HG03139 (cell line): ENCODE measurements around the gene THADA.
"Not testable (repeated sequence)": the region's sequence is repeated elsewhere in the genome, so short reads cannot be mapped to it uniquely, and the experiment has no call there.

ENCODE experiments used
- ATAC-seq: cut with Tn5 transposase; IDR thresholded peaks from one replicate; pipeline ENCODE4 v1.9.1; 2021; ENCODE audit not compliant: unreplicated experiment

Gene THADA

DNA sequence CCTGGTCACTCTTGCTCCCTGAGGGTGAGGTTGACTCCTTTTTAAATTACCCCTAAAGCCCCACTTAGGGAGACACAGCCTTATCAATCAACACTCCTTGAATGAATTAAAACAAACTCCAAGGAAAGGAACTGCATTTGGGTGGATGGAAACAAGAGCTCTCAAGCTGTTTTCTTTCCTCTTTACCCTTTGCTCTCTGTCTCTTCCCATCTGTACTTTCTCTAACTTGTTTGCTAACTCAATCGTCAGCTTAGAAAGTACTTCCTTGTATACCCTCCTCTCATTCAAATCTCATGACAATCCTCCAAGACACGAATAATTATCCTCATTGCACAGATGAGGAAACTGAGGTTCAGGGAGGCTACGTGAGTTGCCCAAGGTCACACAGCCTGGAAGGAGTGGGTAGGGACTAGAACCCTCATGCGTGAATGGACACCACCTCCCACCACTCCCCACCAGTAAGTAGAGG lies 402.2 kb downstream of the THADA start:
- ATAC-seq, result no peak

DNA sequence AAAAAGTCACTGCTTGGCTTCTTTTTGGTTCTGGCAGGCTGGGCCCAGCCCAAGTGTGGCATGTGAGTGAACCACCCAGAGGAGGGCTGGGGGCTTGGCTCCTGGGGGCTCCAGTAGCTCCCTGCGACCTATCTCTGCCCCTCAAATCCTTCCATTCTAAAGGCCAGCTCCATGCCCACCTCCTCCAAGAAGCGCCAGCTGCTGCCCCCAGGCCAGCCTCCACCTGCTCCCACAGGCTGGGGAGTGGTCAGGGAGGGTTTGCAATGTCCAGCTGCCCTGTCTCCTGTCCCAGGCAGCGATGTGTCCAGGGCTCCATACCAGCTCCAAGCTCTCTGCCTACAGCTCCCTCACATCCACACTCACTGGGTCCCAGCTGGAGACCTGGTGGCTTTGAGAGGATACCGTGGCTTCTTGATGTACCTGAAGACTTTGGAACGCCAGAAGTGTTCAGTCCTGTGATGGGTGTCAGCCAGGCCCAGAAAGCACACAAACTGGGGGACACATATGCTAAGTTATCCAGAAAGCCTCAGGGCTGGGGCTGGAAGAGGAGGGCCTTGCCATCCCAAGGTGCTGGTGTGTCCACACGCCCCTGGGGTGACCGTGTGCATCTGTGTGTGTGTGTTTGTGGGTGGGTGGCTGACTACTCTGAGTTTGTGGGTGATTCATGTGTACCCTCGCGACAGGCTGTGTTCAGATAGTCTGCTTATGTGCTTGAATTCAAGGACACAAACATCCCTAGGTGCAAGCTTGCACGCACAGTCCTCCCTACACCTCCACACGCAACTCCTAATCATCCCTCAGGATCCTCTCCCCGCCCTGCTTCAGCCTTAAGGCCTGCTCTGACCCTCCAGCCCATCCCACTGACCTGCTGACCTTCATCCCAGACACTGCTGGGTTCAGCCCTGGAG lies 402.8 kb downstream of the THADA start:
- ATAC-seq, result no peak

DNA sequence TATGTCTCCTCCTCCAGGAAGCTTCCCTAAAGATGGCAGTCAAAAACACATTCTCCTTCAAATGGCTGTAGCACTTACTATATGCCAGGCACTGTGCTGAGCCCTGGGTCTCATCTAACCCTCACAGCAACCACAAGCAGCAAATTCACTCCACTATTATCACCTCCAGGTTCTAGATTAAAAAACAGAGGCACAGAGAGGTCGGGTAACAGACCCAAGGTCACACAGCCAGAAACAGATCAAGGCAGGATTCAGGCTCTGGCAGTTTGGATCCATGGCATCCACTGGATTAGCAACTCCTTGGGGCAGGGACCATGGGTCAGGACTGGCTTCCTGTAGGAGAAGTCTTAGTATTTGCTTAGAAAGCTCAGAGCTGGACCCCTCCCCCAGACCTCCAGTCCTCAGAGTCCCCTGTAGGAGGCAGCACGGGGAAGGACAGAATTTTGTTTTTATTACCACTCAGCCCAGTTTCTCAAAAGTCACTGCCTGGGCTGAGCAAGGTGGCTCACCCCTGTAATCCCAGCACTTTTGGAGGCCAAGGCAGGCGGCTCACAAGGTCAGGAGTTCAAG lies 403.8 kb downstream of the THADA start:
- ATAC-seq, result no peak

DNA sequence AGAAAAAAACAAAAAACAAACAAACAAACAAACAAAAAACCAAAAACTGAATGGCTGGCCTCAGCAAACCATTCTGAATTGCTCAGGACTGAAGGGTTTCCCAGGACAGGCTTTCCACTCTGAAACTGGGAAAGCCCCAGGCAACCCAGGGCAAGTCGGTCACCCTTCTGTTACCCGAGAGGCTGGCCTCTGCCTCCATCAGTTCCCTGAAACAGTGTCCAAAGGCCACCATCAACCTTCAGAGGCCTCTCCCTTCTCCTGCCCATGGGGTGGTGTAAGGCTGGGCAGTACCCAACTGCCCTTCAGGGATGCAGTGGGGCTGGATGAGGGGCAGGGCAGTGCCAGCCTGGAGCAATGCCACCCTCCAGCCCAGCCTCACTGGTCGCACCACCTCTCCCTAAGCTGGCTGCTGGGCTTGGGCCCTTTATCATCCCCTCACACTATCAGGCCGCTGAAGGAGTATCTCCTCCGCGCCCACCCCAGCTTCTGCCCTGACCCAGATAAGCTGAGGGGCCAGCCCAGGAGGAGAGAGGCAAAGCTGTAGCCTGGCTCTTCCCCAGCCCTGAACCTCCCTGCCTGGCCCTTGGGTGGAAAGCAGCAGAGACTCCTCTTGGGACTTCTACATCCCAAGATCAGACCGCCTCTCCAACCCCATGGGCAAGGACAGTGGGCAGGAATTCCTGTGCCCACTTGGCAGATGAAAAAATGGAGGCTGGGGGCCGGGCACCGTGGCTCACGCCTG lies 405.4 kb downstream of the THADA start:
- ATAC-seq, result no peak

DNA sequence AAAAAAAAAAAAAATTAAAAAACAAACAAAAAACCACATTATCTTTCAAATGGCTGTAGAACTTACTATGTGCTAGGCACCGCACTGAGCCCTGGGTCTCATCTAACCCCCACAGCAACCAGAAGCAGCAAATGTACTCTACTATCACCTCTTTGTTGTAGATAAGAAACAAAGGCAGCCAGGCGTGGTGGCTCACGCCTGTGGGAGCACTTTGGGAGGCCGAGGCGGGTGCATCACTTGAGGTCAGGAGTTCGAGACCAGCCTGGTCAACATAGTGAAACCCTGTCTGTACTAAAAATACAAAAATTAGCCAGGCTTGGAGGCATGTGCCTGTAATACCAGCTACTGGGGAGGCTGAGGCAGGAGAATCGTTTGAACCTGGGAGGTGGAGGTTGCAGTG lies 406.0 kb downstream of the THADA start:
- not testable (repeated sequence) for ATAC-seq

DNA sequence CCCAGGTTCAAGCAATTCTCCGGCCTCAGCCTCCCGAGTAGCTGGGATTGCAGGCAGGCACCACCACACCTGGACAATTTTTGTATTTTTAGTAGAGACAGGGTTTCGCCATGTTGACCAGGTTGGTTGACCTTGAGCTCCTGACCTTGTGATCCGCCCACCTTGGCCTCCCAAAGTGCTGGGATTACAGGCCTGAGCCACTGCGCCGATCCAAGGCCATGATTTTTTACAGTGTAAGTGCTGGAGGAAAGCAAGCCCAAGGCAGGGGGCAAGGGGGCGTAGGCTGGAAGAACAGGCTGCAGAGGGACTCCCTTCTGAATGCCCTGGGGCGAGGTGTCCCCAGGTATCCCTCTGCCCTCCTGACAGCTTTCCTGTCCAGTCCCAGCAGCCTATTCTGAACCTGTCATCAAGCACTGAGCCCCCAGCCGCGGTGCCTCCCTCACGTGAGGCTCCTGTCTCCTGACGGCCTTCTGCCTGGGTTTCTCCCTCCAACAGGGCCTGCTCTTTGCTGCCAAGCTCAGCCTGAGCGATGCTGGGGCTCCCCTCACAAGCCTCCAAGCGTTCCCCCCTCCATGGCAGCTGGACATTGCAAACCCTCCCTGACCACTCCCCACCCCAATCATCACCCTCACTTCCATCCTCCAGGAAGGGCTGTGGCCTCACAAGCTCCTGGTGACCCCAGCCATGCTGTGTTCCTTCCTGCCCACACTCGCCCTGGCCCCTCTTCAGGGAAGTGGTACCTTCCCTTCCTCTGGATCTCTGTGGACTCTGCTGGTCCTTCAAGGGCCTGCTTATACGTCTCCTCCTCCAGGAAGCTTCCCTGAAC lies 407.1 kb downstream of the THADA start:
- ATAC-seq, result no peak

DNA sequence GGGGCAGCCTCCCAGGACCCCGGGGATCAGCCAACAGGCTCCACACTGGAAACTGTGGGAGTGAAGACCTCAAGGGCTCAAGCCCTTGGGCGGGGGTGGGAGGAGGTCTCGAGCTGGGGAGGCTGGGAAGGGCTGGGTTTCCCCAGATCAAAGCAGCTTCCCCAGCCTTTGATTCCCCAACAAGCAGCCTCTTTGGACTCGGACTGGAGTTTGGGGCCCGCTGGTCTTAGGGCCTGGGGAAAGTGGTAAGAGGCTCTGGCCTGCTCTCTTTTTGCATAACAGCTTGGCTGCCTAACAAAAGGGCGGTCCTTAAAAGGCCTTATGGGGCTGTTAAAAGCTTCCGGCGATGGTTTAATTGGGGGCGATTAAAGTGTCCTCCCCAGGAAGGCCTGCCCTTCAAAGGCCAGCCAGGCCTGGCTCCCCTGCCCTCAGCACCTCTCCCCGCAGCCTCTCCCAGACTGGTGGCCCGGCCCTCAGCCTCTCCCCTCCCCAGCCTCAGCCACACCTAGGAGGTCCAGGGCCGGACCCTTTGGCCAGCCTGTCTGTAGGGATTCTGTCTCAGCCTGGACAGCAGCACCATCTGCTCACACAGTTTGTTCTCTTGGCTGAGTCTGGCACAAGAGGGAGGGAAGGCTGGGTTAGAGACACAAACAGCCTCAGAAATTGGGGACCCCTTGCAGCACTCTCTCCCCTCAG lies 409.0 kb downstream of the THADA start:
- no peak for ATAC-seq

DNA sequence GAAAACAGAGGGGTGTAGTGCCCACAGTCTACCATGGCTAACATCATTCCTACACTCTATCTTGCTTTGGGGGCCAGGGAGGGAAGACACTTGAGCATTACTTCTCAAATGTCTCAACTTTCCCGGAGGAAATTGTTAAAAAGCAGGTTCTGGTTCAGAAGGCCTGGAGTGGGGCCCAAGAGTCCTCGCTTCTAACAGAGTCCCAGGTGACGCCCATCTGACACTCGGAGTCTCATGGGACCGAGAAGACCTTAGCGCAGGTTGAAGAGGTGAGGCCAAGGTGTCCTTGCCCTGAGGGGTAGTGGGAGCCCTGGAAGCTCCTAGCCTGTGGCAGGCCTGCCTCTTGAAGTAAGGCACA lies 409.5 kb downstream of the THADA start:
- no peak for ATAC-seq

DNA sequence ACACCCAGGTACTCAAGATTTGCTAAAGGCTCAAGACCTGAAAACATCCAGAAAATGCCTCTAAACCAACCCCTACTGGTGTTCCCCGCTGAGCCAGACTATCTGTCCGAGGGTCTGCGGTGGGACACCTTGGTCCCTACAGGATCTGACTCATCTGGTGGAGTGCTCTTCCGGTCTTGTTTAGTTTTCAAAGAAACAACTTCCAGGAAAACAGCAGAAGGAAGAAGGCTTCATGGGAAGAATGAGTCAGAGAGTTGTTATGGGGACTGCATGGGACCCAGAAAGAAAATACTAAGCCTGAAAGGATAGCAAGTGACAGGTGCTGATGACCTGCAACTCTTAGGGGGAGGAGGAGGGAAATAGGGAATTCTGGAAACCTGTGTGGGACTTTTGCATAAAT lies 410.7 kb downstream of the THADA start:
- no peak for ATAC-seq

DNA sequence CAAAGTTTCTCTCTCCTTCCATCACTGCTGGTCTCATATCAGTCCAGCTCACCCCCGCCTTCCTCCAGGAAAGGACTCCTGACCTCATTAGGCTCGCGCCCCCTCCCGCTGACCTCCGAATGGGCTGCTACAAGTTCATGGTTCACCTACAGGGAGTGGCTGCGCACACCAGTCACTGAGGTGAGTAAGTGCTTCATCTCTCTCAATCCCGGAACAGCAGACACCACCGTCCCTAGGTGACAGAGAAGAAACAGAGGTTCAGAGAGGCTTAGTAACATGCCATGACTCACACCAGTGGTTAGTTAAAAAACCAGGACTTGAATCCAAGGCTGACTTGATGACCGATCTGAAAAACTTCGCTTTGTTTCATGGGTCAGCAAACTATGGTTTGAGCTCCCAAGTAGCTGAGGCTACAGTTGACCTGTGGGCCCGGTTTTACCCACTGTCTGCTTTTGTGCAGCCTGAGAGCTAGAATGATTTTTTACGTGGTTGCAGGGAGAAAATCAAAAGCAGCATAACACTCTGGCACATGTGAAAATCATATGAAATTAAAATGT lies 411.4 kb downstream of the THADA start:
- ATAC-seq, result no peak

DNA sequence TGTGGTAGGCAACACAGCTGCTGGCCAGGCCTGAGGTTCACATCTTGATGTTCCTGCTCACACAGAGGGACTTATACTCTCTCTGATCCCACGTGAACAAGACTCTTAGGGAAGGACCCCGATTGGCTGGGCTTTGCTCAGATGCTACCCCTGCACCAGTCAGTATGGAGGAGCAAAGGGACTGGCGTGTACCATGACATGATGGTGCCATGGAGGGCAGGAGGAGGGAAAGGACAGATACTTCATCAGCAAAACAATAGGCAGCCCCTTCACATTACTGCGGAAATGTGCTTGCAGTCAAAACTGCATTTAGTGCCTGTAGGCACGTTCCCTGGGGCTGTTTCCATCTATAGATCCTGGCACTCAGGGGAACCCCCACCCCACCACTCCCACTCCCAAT lies 412.1 kb downstream of the THADA start:
- no peak for ATAC-seq

DNA sequence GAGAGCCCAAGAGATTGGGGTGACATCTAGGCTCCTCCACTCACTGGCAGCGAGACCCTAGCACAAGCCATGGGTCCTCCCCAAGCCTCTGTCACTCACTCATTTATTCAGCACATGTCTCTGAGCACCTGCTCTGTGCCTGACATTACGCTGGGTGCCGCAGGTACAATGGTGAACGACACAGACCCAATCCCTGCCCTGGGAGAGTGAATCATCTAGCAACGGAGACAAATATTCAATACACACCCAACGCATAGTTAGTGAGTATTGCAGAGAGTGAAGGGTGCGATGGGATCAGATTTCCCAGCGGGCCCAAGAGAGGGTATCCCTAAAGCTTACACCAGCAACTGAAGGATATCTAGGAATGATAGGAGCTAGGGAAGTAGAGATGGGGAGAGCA lies 414.9 kb downstream of the THADA start:
- no peak for ATAC-seq
